MCF 10A (cell line): ENCODE results near the gene NHERF2. TPM values are rescaled to one million over a fixed set of nuclear protein-coding genes. Genes with fewer than 3 reads are reported as not detected.

ENCODE experiments used
- BruUV-seq: library from RNA; stranded (reverse); fragments of 400-500 nt; replicated peaks from 2 replicates; lab custom pipeline; 2021; lab: Mats Ljungman, UMichigan
- CTCF ChIA-PET: fragments of 300-600 bp; sonication (Branson Sonifier 250); formaldehyde crosslinking; extraction: SDS; loops from one replicate; lab custom pipeline; 2021; ENCODE audit warnings: antibody characterized with exemption, inconsistent platforms; lab: Yijun Ruan, JAX
- POLR2A ChIA-PET: fragments of 300-600, 350-650 bp; sonication (Branson Sonifier 250); formaldehyde crosslinking; extraction: SDS; loops from one replicate; lab custom pipeline; 2020; ENCODE audit warnings: antibody characterized with exemption, inconsistent platforms; lab: Yijun Ruan, JAX
- DNase-seq: peaks from one replicate; pipeline ENCODE4 v3.0.0-alpha.2; 2018; ENCODE audit not compliant: unreplicated experiment
- H3K27ac Mint-ChIP-seq: one replicate; pipeline ENCODE4 v1.8.0; 2022; ENCODE audit warnings: mild to moderate bottlenecking, low read depth, mixed read lengths; ENCODE audit not compliant: unreplicated experiment
- H3K27me3 Mint-ChIP-seq: one replicate; pipeline ENCODE4 v1.8.0; 2022; ENCODE audit warnings: mixed read lengths; ENCODE audit not compliant: insufficient read depth, unreplicated experiment
- H3K36me3 Mint-ChIP-seq: one replicate; pipeline ENCODE4 v1.8.0; 2022; ENCODE audit warnings: mild to moderate bottlenecking, moderate library complexity, mixed read lengths; ENCODE audit not compliant: insufficient read depth, unreplicated experiment
- H3K4me1 Mint-ChIP-seq: one replicate; pipeline ENCODE4 v1.8.0; 2022; ENCODE audit warnings: mixed read lengths; ENCODE audit not compliant: insufficient read depth, unreplicated experiment
- H3K4me3 Mint-ChIP-seq: one replicate; pipeline ENCODE4 v1.8.0; 2022; ENCODE audit warnings: mild to moderate bottlenecking, moderate library complexity, mixed read lengths; ENCODE audit not compliant: unreplicated experiment
- H3K9me3 Mint-ChIP-seq: one replicate; pipeline ENCODE4 v1.8.0; 2022; ENCODE audit warnings: mixed read lengths; ENCODE audit not compliant: unreplicated experiment
- intact Hi-C: fragments of 100-400 bp; cut with micrococcal nuclease; formaldehyde crosslinking; loops from 2 replicates; pipeline ENCODE4 v1.14.1; 2022
- total RNA-seq: library from RNA; stranded (reverse); gene quantifications from 2 replicates; pipeline ENCODE4 v1.2.3, GENCODE V29; 2022
- TF ChIP-seq, protein P1 (sequence below): fragments of 200-600 bp; IDR thresholded peaks from one replicate; pipeline ENCODE4 v1.8.0; 2022; ENCODE audit warnings: antibody characterized with exemption, mild to moderate bottlenecking; ENCODE audit not compliant: unreplicated experiment

Gene NHERF2
- total RNA-seq, 1 experiment from 2014 or later = 14.5 TPM

DNA sequence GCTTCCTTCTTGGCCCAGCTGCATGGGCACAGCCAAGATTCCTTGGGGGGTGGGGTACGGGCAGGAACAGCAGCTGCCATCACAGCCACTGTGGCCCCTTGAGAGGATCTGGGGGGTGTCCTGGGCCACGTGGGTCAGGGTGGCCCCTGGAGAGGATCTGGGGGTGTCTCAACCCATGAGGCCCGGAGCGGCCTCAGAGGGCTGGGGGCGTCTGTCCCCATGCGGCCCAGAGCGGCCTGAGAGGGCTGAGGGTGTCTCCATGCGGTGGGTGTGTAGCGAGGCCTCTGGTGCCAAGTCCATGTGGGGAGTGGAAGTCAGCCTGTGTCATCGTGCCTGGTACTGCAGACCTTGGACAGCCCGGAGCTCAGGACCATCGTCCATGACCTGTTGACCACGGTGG, 34.8 kb downstream of the NHERF2 start:
- TF ChIP-seq, protein P1, sequence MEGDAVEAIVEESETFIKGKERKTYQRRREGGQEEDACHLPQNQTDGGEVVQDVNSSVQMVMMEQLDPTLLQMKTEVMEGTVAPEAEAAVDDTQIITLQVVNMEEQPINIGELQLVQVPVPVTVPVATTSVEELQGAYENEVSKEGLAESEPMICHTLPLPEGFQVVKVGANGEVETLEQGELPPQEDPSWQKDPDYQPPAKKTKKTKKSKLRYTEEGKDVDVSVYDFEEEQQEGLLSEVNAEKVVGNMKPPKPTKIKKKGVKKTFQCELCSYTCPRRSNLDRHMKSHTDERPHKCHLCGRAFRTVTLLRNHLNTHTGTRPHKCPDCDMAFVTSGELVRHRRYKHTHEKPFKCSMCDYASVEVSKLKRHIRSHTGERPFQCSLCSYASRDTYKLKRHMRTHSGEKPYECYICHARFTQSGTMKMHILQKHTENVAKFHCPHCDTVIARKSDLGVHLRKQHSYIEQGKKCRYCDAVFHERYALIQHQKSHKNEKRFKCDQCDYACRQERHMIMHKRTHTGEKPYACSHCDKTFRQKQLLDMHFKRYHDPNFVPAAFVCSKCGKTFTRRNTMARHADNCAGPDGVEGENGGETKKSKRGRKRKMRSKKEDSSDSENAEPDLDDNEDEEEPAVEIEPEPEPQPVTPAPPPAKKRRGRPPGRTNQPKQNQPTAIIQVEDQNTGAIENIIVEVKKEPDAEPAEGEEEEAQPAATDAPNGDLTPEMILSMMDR = no peak
- Mint-ChIP-seq H3K4me3 (no peak overlapping the region), H3K9me3 (no peaks in the 10 kb centered on the region), H3K27ac (no peak overlapping the region), H3K27me3 (no peaks in the 10 kb centered on the region), H3K36me3 (peaks cover 25% of the 10 kb centered on the region), H3K4me1 (no peaks in the 10 kb centered on the region)
- ChIA-PET POLR2A (interaction anchor here (1.0 to 2.1 kb wide), 2 partner anchors 14 to 17 kb away, joined by 3 to 6 read pairs; partner anchors contain the start of genes NTHL1 and TSC2), CTCF (no interaction called here)
- no peak for DNase-seq
- BruUV-seq = no TSS peak
- intact Hi-C loops = no loop called here

DNA sequence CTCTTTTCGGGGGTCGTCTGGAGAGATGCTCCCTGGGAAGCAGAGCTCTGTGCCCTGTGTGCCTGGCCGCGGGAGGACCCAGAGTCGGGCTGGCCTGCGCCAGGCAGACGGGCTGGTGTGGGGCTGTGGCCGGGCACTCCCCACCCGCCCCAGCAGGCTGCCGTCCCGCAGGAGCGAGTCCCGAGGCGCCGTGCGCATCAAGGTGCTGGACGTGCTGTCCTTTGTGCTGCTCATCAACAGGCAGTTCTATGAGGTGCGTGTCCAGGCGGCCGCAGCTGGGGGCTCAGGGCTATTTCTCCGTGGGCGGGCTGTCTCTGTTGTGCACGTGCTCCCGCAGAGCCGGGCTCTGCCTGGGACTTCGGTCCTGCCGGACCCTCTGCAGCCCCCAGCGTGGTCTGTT, 36.1 kb downstream of the NHERF2 start:
- intact Hi-C loops = no loop called here

DNA sequence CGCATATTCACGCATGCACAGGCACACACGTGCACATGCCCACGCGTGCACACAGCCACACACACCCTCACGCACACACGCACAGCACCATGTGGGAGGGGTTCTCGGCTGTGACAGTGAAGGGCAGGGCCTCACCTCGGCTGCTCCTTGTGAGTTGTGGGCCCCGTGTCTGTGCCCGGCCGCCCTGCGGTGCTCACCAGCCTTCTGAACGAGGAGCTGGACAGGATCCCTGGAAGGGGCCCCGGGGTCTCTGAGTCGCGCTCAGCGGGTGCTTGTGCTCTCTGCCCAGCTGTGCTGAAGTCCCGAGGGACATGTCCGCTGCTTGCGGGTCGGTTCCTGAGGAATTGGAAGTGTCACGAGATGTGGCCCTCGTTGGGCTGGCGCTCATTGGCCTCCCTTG, 37.2 kb downstream of the NHERF2 start:
- Mint-ChIP-seq H3K27me3 (no peaks in the 10 kb centered on the region), H3K9me3 (no peaks in the 10 kb centered on the region), H3K4me1 (no peaks in the 10 kb centered on the region), H3K27ac (no peak overlapping the region), H3K4me3 (no peak overlapping the region), H3K36me3 (peaks cover 35% of the 10 kb centered on the region)
- TF ChIP-seq, protein P1 = no peak
- no peak for DNase-seq
- ChIA-PET POLR2A (interaction anchor here (0.8 to 1.0 kb wide), 2 partner anchors 16 to 41 kb away, joined by 3 read pairs; partner anchors contain the start of genes NTHL1 and TSC2), CTCF (interaction anchor here (0.6 kb wide), 2 partner anchors 14 to 1353 kb away, joined by 3 read pairs; no protein-coding TSS in a partner anchor)
- intact Hi-C loops = no loop called here
- no TSS peak for BruUV-seq

More for the DNA sequence above, 36.1 kb downstream of the NHERF2 start:
- no peak overlapping the region for H3K4me3 Mint-ChIP-seq
- CTCF ChIA-PET = no interaction called here
- H3K4me1 Mint-ChIP-seq = no peaks in the 10 kb centered on the region
- POLR2A ChIA-PET = no interaction called here
- H3K27ac Mint-ChIP-seq = no peak overlapping the region
- no peaks in the 10 kb centered on the region for H3K9me3 Mint-ChIP-seq
- TF ChIP-seq, protein P1 = no peak
- H3K36me3 Mint-ChIP-seq = peaks cover 25% of the 10 kb centered on the region
- H3K27me3 Mint-ChIP-seq = no peaks in the 10 kb centered on the region
- DNase-seq = no peak
- BruUV-seq = no TSS peak

DNA sequence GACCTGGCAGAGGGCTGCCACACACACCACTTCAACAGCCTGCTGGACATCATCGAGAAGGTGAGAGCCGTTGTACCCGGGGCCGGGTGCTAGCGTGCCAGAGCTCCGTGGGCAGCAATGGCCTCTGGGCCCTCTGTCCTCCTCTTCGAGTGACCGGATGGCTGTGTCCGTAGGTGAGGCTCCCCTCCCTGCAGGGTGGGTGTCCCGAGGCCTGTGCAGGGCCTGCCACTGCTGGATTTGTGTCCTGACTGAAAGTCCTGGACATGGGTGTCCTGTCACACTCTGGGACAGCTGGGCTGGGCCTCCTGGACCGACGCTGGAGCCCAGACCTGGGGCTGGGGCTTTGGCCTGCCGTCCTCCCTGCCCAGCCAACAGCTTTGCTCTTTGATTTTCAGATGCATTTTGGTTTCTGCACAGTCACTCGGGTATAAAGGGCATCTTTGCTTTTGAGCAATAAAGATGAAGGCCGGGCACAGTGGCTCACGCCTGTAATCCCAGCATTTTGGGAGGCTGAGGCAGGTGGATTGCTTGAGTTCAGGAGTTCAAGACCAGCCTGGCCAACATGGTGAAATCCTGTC, 37.8 kb downstream of the NHERF2 start:
- no peaks in the 10 kb centered on the region for H3K9me3 Mint-ChIP-seq
- no peak for DNase-seq
- no peaks in the 10 kb centered on the region for H3K27me3 Mint-ChIP-seq
- BruUV-seq = no TSS peak
- POLR2A ChIA-PET = interaction anchor here (1.0 kb wide), 1 partner anchor 17 kb away, joined by 3 read pairs; the partner anchor contains the start of genes NTHL1 and TSC2
- intact Hi-C loops = no loop called here
- TF ChIP-seq, protein P1 = no peak
- no peaks in the 10 kb centered on the region for H3K4me1 Mint-ChIP-seq
- no peak overlapping the region for H3K4me3 Mint-ChIP-seq
- H3K36me3 Mint-ChIP-seq = peaks cover 38% of the 10 kb centered on the region
- no peak overlapping the region for H3K27ac Mint-ChIP-seq
- CTCF ChIA-PET = interaction anchor here (0.6 to 0.7 kb wide), 4 partner anchors 14 to 1353 kb away, joined by 3 read pairs; no protein-coding TSS in a partner anchor
